ENCODE data around the gene TPP1. TPM values are rescaled to one million over a fixed set of nuclear protein-coding genes. Genes with fewer than 3 reads are reported as not detected.
A peak's percentile ranks its signal among the peaks of the same experiment; 100 is the strongest.

TPP1 gene
- polyA plus RNA-seq, 1 donor: 33.7 TPM

GRCh38 chr11:6647836-6648235 is 28.6 kb upstream of the TPP1 start:
- no peak for DNase-seq (ENCODE audit: low read depth)

GRCh38 chr11:6646918-6647679 is 27.9 kb upstream of the TPP1 start:
- DNase-seq (ENCODE audit: low read depth): no peak

GRCh38 chr11:6646576-6646917 is 27.3 kb upstream of the TPP1 start:
- peak; percentile 88 for DNase-seq (ENCODE audit: low read depth)

DNA sequence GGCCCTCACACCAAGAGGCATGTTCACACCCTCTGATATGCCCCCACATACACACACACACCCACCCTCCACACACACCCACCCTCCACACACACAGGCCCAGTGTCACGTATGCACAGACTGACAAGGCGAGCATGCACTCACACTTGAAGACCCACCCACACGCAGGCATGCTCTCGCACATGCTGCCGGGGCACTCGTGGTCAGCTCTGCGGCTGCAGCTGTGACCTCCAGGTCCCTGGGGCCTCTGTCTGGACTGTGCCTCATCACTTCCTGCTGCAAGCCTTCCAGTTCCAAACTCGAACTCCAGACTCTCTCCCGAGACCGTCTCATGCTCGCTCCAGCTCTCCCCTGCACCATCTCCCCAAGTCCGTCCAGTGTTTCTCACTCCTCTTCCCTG is 26.8 kb upstream of the TPP1 start:
- DNase-seq (ENCODE audit: low read depth): no peak

DNA sequence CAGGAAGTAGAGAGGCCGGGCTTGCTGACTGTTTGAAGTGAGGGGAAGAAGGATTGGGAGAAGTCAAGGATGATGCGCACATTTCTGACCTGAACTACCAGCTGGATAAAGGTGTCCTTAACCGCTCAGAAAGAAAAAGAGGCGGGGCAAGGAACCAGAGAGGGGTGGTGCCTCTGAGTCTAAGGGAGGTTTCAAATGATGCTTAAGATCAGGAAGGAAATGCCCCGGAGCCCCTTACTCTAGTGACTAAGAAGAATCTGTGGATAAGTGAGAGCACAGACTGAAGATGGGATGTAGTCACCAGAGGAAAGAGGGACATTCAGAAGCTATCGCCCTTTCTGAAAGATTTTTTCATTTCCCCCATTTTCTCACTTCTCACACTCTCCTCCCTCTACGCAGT is 23.7 kb upstream of the TPP1 start:
- DNase-seq (ENCODE audit: low read depth): no peak

- no peak for DNase-seq (ENCODE audit: low read depth)
These were observed 21.9 kb upstream of the TPP1 start for GRCh38 chr11:6640985-6641701.

DNA sequence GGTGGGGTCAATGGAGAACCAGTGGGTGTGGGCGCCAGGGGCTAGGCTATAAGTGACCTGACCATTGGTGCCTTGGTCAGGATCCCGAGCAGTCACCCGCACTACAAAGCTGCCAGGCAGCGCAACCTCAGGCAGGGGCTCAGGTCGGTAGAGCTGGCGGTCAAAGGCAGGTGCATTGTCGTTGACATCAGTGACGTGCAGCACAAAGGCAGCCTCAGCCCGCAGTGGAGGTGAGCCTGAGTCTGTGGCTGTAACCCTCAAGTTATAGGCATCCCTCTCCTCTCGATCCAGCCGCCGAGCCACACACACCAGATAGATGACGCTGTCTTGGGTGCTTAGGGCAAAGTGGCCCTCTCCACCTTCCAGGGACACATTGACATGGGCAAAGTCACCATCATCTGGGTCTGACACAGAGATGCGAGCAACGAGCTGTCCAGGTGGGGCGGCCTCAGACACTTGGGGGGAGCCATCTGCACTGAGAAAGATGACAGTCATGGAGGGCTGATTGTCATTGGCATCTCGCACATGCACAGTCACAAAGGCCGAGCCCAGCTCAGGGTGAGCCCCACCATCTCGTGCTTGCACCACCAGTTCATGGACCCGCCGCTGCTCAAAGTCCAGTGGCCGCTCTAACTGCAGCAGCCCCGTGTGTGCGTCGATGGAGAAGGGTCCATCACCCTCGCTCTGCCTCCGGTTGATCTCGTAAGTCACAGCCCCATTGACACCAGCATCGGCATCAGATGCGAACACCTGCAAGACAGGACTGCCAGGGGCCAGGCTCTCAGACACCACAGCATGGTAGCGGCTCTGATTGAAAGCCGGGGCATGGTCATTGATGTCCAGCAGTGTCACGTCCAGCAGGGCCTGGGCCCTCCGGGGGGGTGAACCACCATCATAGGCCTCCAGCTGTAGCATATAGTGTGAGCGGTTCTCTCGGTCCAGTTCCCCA is 21.1 kb upstream of the TPP1 start:
- DNase-seq (ENCODE audit: low read depth): no peak

GRCh38 chr11:6638429-6638828 is 19.2 kb upstream of the TPP1 start:
- DNase-seq (ENCODE audit: low read depth): no peak

DNA sequence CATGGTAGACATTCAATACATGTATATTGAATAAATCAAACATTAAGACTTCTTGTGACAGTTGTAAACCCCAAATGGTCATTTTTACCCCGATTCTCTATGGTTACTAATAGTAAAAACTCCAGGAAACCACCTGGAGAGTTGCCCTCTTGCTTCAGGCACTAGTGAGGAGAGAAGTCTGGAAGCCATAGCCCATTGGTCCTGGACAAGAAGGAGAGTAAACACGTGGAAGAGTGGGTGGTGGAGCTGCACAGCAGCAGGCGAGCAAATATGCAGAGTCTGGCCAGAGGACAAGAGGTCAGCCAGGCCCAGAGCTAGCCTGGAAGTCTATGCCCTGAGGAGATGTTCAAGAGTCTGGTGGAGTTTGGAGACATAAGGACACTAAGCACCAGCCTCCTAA is 18.6 kb upstream of the TPP1 start:
- DNase-seq (ENCODE audit: low read depth): no peak

GRCh38 chr11:6636480-6636879 is 17.3 kb upstream of the TPP1 start:
- DNase-seq (ENCODE audit: low read depth): no peak

DNA sequence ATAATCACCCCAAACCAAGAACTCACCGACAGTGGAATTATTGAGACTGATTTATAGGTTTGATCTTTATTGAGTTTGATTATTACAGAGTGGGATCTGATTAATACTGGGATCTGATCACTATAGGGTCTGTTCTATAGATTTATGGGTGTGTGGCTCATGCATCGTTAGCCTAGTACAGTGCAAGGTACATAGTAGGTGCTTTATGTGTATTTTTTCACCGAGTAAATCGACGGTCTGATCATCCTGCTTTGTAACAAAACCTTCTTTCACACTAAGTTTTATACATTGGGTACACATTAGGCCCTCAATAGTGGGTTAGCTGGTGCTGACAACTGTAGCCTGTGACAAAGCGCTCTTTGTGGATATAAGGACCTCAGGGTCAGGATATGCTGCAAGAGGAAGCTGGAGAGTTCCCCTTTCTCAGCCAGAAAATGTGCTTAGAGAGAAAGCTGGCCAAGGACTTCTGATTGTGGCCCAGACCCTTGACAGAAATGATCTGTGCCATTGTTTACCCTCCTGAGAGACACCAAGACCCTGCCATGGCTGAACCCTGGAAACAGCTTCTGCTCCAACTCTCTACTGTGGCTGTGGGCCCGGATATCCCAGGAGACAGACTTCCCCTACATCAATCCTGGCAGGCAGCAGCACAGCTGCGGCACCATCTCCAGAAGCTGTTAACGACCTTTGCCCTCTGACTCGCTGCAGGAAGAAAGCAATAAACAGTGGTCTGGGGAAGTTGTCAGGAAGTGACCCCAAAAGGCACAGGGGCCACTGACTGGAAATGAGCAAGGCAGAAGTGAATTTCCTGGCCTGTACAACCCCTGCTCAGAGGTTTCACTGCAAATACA is 16.1 kb upstream of the TPP1 start:
- DNase-seq (ENCODE audit: low read depth): no peak

- no peak for DNase-seq (ENCODE audit: low read depth)
These were observed 15.3 kb upstream of the TPP1 start for GRCh38 chr11:6634534-6634933.

- DNase-seq (ENCODE audit: low read depth): no peak
These were observed 14.5 kb upstream of the TPP1 start for GRCh38 chr11:6633422-6634408.

- DNase-seq (ENCODE audit: low read depth): no peak
These were observed 13.2 kb upstream of the TPP1 start for GRCh38 chr11:6632116-6633073.

DNA sequence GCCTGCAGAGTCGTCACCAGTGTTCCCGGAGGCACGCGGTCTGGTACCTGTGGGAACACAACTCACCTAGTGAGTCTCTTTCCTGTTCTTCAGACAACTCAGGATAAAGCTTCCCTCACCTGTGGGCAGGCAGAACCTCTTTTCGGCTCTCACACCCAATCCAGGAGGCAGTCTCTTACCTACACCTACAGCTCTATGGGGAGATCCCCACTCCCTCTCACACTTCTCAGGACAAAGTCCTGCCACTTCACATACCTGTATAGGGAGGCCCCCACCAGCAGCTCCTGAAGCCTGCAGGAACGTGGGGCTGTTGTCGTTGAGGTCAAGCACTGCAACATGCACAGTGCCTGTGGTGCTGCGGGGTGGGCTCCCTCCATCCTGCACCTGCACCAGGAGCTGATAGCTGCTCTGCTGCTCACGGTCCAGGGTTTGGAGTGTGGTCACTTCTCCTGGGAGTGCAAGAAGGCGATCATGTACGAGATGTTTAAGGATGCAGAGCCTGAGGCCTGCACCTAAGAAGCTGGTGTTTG is 12.2 kb upstream of the TPP1 start:
- no peak for DNase-seq (ENCODE audit: low read depth)

DNA sequence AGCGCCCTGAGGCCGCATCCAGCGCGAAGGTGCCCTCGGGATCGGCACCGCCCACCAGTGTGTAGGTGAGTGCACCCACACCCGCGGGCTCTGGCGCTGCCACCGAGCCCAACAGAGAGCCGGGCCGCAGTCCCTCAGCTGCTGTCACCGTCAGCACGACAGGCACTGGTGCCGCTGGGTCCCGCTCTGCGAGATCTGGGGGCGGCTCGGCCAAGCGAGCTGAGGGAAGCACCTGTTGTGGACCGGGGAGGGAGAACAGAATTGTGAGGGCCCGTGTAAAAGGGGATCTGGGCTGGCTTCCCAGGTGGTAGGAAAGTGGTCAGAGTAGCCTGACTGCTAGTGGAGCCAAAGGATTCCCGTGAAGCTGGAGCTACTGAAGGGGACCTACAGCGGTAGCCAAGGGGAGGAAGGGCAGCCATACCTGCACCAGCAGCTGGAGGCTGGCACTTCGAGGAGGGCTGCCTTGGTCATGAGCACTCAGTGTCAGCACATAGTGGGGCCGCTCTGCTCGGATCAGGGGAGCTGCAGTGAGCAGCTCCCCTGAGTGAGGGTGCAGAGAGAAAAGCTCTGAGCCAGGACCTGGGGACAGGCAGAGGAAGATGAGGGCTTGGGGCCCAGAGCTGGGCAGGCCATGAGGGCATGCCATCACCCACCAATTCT is 11.5 kb upstream of the TPP1 start:
- DNase-seq (ENCODE audit: low read depth): no peak

DNA sequence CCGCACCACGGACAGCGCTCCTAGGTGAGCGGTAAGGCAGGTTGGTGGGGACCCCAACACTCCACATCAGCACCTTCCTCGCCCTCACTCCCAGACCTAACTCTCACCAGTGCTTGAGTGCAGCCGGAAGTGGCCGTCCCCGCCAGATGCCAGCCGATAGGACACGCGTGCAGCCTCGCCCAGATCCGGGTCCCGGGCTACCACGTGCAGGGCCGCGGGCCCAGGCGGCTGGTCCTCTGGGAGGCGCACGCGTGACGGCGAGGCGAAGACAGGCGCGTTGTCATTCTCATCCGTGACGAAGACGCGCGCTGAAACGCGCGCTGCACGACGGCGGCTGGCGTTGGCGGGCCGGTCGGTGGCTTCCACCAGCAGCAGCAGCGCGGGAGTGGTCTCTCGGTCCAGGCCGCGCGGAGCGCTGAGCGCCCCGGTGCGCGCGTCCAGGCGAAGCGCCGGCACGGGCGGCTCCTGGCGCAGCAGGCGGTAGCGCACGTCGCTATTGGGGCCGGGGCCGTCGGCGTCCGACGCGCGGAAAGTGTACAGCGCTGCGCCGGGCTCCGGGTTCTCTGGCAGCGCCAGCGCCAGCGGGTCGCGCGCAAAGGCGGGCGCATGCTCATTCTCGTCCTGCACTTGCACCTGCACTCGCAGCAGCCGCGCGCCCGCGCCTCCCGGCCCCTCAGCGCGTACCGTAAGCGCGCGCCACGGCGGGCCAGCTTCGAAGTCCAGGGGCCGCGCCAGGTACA is 10.8 kb upstream of the TPP1 start:
- no peak for DNase-seq (ENCODE audit: low read depth)

DNA sequence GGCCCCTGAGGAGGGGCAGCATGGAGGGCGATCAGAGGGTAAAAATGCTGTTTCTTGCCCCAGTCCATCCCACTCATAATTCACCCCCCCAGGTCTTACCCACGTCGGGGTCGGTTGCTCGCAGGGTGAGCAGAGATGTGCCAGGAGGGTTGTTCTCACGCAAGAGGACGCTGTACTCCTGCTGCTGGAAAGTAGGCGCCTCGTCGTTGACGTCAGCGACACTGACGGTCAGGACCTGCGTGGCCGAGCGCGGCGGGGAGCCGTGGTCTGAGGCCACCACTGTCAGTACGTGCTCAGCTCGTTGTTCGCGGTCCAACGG is 10.3 kb upstream of the TPP1 start:
- no peak for DNase-seq (ENCODE audit: low read depth)

All from forelimb muscle (tissue), 1 donor.